Vagina (tissue), 2 donors: ENCODE data around the gene CDH3.

ENCODE experiments used
- POLR2A ChIP-seq, 2 donors: fragments of 450-650 bp; IDR thresholded peaks; one replicate each; pipeline ENCODE4 v1.6.1; 2017; ENCODE audit warnings: antibody characterized with exemption in 2 of 2, mild to moderate bottlenecking in 2 of 2, moderate library complexity in 2 of 2
- POLR2AphosphoS5 ChIP-seq, 2 donors: sonication (generic); formaldehyde crosslinking; IDR thresholded peaks; one replicate each; pipeline ENCODE4 v1.9.0; 2017; ENCODE audit warnings: antibody characterized with exemption in 2 of 2, mild to moderate bottlenecking in 2 of 2, low read depth in 1 of 2; ENCODE audit not compliant: insufficient read depth in 1 of 2
- TF ChIP-seq, protein P1 (sequence below), 3 experiments: fragments of 450-650 bp in 2 of 3; fragments of 200-600 bp in 1 of 3; sonication (generic) in 1 of 3; IDR thresholded peaks; one replicate each; pipeline ENCODE4 v1.5.1; 2017 to 2019; ENCODE audit warnings: antibody characterized with exemption in 3 of 3, mild to moderate bottlenecking in 2 of 3, moderate library complexity in 2 of 3

DNA sequence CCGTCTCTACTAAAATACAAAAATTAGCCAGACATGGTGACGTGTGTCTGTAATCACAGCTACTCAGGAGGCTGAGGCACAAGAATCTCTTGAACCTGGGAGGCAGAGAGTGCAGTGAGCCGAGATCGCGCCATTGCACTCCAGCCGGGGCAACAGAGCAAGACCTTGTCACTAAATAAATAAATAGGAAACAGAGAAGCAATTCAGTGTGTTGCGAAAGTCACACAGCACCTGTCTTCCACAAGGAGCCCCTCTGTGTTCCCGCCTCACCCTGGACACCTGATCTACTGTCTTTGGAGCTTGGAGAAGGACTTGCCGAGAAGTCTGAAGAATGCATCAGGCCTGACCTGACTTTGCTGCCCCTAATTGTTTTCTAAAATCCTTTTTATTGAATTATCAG, 88.5 kb downstream of the CDH3 start:
- TF ChIP-seq POLR2A (IDR thresholded peaks at IDR 0.05) (no peak), POLR2AphosphoS5 (IDR thresholded peaks at IDR 0.05; ENCODE audit: insufficient read depth in 1 of 2, low read depth in 1 of 2) (no peak)
- TF ChIP-seq, protein P1, sequence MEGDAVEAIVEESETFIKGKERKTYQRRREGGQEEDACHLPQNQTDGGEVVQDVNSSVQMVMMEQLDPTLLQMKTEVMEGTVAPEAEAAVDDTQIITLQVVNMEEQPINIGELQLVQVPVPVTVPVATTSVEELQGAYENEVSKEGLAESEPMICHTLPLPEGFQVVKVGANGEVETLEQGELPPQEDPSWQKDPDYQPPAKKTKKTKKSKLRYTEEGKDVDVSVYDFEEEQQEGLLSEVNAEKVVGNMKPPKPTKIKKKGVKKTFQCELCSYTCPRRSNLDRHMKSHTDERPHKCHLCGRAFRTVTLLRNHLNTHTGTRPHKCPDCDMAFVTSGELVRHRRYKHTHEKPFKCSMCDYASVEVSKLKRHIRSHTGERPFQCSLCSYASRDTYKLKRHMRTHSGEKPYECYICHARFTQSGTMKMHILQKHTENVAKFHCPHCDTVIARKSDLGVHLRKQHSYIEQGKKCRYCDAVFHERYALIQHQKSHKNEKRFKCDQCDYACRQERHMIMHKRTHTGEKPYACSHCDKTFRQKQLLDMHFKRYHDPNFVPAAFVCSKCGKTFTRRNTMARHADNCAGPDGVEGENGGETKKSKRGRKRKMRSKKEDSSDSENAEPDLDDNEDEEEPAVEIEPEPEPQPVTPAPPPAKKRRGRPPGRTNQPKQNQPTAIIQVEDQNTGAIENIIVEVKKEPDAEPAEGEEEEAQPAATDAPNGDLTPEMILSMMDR (IDR thresholded peaks at IDR 0.05), result no peak
